Activated T-helper 9 cell treated with anti-CD3 and anti-CD28 coated beads, Interleukin-2, amount 50 U/mL, for 16 hours (primary cell): ENCODE results near the gene TTC21A.

Experiments used
- DNase-seq: peaks from one replicate; pipeline ENCODE4 v3.0.0-alpha.2; 2020; ENCODE audit warnings: low read depth

Gene TTC21A

DNA sequence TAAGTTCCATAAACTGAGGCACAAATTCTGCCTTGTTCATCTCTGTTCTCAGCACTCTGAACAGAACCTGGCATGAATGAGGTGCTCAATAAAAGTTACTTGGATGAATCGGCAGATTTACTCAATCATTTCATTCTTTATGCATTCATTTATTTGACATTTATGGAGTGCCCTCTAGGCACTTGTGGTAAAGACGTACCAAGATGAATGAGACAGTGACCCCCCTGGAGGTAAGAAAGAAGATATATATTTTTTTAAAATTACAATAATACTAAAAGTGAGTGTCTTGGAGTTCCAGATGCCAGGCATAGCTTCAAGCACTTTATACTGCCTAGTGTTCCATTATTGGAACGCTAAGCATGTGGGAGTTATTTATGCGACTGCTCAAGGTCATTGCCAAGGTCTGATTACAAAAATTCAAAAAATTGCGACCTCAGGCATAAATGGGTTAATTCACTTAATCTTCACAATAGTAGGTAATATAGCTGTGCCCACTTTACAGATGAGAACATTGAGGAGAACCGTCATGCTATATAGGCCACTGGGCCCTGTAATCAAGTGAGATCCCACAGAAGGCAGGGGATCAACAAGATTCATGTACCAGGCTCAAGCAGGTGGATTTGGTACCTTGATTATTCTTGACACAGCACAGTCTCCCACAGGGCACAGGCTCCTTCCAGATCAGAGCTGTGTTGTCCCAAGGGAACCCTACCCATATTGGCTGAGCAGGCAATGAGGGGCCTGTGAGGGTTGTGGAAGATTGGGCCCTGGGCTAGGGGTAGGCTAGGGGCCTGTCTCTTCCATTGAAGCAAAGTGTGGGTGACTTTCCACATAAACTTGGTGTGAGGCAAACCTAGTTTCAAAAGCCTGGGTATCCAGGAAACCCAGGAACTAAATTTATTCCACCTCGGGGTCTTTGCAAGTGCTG is 74.2 kb downstream of the TTC21A start:
- DNase-seq, result no peak

DNA sequence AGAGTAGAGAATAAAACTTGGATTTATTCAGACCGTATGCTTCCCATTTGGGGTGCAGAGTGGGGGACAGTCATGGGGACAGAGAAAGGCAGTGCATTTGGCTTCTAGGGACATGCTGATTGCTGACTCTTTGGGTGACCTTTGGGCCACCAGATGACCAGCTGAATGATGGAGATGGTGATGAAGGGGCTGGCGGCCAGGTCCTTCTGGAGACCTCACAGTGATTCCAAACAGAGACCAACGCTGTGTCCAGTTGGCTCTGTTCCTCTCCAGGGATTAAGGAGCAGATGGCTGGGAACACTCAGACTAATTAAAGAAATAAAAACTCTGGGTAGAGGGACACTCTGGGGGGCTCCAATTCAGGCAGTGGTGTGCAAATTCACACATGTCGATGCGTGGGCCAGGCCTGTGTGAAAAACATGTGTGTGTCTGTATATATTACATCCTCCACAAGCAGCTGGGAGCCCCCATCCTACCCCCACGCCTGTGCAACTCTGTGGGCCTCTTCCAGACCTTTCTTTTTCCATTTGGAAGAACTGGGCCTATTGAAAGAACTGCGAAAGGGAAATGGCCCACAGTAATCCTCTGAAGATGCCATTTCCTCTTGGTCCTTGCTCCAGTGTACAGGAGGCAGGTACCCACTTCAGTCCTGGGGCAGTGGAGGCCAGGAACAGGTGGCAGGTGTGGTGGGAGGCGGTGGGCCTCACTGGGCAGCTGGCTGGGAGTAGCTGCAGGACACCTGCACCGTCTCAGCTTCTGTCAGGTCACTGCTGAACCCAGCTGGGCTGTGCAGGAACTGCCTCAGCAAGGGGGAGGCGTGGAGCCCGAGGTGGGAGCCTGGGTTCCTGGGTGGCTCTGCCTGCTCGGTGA is 76.0 kb downstream of the TTC21A start:
- DNase-seq, result no peak

DNA sequence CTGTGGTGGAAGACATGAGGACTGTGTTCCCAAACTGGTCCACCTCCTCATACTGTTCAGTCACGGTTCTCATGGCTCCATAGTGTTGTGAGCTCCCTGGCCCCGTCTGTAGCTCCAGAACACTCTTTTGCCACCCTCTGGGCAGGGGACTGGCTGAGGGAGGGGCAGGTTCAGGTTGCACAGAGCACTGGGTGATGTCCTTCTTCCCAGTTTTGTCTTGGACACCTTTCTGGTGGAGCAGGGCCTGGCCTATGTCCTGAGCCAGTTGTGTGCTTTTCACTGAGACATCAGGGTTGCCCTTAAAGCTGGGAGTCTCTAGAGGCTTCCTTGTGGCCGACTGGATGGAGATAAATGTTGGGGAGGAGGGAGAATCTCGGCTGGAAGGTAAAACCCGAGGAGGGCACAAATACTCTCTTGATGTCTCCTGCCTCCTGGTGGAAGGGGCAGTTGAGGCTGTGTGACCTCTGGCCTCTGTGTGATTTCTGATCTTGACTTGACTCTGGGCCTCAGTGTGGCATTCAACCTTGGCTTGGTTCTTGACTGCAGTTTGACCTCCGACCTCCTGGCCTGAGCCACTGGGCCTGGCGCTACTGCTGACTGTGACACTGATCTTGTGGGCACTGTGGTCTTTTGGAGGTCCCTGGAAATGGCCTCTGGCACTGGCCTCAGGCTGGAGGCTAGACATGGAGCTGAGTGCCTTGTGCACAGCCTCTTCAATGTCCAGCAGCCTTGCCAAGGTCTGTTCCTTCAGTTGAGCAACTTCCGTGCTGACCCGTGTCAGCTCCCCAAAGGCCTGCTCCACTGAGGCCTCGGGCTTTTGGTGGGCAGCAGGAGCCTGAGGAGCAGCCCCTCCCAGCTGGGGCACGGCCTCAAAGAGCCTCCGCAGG is 76.8 kb downstream of the TTC21A start:
- no peak for DNase-seq

DNA sequence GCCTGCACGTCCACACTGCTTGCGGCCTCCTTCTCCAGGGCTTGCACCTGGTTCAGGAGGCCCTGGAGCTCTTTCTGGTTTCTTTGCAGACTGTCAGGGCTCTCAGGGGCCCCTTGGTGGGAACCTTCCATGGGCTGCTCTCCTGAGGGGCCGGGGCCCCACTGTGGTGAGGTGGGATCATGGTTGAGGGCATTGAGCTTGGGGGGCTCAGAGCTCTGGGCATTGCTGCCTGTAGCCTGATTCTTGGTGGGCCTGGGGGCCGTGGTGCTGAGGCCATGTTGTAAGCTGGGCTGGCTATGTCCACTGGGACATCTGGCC is 77.4 kb downstream of the TTC21A start:
- no peak for DNase-seq

DNA sequence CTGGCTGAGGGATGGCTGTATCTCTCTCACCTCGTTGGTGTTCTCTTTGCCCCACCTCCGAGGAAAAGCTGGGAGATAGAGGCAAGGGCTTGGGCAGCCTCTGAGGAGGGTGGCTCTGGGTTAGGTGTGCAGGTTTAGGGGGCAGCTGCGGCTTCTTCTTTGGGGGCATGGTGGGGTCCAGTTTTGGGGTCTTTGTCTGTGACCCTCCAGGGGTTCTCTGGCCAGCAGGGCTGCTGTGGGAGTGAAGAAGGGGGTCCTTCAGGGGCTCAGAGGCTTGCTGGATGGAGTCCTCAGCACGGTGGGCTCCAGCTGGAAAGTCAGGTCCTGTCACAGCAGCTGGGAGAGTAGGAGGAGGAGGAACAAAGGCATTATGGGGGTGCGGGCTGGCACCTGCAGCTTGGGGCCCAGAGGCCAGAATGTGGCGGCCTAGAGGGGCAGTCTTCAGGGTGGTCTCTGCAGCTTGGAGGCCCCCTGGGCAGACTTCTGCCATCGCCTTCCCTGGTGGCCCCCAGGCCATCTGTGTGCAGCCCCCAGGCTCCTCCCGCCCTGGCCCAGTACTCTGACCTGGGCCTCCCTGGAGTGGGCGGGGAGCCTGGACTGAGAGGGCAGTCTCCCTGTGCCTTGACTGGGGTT is 78.0 kb downstream of the TTC21A start:
- no peak for DNase-seq

DNA sequence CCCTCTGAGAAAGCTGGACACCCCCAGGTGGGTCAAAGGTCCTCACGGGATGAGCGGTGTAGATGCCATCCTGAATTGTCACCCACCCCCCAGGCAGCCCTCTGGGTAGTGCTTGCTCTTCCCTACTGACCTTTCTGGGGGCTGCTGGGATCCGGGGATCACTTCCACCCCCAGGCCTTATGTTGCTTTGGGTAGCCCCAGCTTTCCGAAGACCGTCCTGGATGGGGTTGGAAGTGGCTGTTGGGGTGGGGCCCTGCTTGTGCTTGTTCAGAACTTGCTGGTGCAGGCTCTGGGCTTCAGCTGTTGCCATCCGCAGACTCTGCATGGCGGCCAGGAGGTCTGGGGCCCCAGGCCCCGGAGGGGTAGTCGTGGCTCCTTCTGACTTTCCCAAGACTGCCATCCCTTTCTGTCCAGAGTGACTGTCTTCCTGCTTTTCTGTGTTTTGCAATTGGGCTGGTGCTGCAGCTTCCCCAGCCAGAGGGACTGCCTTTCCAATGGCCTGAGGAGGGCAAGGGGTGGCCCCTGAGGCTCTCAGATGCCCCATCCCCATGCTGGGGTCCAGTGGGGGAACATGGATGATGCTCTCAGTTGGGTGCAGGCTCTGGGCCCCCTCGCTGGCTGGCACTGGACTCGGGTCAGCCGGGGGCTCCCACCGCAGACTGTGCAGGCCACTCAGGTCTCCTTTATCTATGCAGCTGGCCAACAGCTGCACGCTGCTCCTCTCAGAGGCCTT is 78.6 kb downstream of the TTC21A start:
- no peak for DNase-seq

DNA sequence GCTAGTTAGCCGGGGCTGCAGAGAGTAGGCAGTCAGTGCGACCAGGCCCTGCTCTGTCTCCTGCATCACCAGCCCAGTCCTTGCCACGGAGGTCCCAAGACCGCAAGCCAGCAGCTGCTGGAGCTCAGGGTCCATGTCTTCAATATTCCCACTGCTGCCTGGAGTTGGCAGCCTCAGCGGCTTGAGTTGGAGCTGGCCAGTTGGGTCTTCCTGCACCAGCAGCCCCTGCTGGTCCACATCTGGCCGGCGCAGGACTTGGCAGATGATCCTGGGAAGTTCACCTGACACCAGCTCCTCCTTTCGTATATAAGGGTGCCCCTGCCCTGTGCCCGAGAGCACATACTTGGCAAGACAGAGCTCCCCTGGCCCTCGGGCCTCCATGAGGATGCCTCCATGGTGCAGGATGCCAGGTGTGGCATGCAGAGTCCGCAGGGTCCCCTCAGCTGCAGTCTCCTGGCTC is 79.2 kb downstream of the TTC21A start:
- no peak for DNase-seq

DNA sequence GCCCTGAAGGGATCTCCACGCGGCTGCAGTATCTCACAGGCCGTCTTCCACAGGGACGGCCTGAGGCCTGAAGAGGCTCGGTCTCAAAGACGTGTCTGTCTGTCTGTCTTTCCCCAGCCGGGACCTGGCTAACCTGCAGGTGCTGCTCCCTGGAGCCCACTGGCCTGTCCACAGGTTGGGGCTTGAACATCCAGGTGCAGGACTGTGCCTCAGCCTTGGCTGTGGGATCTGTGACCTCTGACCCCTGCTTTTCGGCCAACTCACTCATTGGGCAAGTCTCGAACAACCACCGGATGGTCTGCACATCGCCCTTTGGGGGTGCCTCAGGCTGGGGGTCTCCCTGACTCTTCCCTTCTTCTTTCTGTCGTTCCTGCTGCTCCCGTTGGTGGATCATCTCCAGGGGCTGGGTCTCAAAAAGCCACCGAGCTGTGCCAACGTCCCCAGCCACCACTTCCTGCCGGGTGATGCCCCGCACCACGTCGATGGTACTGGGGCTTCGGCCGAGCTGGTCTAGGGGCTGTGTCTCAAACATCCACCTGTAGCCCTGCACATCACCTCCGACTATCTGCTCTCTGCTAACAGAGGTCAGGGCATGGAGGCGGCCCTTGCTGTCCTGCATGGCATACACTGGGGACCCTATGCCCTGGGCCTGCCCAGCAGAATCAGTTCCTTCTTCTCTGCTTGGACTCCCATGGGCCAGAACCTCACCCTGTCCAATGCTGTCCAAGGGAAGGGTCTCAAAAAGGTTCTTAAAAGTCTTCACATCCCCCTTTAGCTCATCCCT is 80.1 kb downstream of the TTC21A start:
- no peak for DNase-seq
